ENCODE data around the gene OCA2.

OCA2 gene

DNA sequence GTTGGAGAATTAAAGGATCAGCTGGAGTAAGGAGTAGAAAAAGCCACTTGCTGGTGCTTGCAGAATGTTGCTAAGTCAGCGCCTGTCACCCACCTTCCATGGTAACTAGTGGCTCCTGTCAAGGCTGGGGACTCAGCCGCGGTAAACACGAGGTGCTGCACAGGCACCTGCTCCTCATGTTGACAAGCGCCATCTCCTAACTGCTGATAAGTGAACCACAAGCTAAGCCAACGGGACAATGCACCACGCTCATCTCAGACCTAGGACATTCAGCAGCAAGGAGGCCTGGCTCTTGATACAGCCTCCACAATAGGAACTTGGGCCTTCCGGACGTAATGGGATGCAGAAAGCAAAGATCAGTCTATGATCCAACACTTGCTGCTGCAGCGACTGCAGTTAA lies 264.4 kb downstream of the OCA2 start:
- no peak for DNase-seq

DNA sequence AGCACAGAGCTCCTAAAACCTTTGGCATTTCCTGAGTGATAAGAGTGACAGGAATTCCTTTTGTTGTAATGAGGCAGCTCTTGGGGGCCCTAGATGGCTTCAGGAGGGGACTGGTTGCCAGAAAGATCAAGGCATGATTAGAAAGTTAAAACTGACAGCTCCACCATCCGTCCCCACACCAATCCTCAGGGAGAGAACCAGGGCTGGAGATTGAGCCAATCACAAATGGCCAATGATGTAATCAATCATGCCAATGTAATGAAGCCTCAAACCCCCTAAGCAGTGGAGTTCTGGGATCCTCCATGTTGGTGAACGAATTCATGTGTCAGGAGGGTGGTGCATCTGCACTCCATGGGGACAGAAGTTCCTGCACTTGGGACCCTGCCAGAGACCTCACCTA lies 265.1 kb downstream of the OCA2 start:
- DNase-seq: no peak

DNA sequence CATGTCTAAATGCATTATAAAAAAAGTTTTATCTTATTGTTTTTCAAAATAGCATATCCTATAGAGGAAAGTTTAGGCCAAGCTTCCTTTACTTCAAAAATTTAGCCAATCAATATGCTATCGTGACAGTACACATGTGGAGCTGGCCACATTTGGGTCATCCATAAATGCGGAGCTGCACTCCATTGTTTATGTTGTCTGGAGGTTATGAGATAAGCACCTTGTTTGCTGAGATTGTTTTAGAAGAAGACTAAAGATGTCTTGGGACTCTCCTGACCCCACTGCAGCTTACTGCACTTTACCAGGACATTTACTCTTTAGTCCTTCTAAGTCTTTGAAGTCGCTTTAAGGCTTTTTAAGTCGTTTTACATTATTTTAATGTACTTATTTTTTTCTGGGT lies 265.9 kb downstream of the OCA2 start:
- DNase-seq: no peak

DNA sequence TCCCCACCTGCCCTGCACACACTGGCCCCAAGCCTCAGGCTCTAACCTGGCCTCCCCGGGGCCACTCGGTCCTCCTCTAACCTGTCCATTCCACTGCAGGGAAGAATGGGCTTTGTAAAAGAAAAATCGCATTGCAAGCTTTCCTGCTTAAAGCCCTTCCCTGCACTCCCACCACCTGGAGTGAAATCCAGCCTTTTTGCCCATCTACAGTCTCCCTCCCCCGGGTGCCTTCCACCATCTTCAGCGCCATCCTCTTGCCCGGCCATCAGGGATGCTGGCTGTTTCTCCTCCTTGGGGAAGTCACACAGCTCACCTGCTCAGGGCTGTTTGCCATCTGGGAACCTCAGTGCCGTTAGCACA lies 266.9 kb downstream of the OCA2 start:
- DNase-seq: no peak

DNA sequence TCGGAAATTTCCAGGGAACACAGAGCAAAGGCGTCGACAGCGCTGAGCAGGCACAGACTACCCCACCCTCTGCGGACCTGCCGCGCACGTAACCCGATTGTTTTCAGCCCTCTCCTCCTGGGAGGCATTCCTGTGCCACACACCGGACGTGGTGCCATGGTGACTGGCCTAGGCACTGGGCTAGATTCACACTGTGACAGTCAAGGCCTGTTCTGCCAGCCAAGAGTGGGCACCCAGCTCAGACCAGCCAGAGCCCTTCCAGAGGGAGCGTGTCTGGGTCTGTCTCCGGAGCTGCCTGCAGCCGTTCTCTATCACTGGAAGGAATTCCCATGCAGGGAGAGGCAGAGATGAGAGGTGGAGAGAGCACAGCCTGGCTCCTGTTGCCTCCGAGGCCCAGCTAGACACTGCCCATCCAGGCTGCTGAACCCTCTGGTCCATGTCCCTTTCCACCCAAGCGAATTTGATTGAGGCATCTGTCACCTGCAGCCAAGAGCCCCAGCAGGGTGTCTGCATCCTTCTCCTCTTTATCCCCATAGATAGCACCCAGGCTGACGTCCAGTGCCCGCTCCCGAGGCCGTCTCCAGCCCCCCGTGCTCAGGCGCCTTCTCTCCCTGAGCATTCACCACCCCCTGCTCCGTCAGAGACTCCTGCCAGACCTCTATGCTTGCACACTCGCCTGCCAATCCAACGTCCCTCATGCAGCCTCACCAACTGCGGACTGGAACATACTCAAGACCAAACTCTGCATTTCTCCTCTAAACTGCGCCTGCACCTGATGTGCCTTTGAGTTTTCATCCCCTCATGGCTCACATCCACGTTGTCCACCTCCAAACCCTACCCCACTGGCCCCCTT lies 267.5 kb downstream of the OCA2 start:
- DNase-seq: no peak

DNA sequence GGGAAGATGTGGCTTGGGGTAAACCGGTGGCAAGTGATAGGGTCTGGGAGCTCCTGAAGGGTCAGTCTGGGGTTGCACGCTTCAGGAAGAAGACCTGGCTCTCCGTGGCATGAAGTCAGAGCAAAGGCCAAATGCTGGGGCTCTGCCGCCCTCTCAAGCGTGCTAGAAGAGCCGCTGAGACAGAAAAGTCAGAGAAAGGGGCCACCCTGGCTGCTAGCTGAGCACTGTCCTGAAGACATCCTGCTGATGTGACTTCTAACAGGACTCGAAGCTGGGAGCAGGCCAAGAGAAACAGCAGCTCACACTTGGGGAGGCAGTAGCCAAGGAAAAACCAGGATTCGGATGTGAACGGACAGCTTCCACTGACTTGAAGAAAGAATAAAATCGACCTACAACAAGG lies 270.4 kb downstream of the OCA2 start:
- DNase-seq: no peak

DNA sequence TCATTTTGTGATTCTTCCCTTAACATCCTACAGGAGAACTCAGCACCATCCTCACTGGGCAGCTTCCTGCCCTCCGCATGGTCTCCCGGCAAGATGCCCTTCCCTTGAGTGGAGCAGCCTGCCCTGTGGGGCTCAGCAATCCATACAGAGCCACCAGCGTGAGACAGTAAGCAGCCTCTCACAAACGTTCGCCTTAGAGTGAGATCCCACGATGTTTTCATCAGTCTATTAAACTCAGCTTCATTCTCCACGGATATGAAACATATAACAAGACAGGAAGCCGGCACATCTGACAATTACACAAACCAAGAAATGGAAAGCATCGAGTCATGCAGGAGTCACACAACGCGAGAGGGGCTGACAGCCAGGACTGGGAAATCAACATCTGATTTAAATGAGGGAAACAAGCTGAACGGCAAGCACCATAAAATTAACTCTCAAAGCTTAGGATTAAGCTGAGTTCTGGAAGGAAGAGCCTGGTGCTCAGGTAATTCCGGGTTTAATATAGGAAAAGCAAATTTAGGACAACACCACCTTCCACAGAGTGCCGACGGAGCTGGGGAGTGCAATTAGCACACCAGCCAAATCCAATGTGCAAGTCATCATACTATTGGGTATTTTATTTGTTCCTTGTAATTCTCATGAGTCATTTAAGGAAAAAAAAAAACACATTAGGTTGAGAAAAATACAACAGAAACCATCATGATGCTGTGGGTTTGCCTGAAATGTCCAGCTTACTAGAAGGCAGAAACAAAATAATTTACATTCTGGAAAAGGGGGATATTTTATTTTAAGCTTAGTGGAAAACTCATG lies 272.0 kb downstream of the OCA2 start:
- no peak for DNase-seq

DNA sequence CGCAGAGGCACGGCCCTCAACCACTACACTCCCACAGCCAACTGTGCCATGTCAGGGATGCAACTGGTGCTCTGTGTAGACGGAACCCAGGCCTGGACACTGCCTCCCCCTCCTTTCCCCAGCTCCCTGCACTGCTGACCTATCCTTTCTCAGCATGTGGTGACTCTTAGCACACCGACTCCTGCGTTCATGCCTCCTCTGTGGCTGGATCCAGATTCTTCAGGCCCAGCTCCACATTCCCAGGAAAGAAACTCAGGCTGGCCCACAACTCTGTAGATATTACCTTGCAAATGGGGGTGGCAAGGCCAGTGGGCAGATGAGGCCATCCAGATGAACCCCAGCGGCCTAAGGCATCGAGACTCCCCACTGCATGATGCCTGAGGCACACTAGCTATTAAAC lies 272.7 kb downstream of the OCA2 start:
- DNase-seq: no peak

DNA sequence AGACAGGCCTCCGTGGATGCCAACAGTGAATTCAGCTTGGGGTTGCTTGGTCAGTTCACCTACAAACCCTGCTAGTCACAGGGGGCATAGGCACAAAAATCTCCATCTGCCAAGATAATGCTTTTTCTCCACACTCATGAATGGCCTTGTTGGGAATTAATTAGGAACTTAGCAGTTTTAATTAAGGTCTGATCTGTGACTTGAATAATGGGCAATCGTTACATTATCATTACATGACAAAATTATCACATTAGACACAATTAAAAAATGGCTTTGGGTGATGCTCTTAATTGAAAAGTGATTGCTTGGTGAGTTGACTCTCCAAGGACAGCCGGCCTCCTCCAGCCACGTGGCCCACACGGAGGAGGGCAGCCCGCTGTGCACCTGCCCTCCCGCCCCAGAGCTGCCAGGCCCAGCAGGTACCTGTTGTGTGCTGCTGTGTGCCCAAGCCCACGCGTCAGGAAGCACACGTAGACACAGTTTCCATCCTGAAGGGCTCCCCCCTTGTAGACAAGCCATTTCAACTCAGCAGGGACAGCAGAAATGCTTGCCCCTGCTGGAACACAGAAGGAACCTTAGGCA lies 274.2 kb downstream of the OCA2 start:
- DNase-seq: no peak

DNA sequence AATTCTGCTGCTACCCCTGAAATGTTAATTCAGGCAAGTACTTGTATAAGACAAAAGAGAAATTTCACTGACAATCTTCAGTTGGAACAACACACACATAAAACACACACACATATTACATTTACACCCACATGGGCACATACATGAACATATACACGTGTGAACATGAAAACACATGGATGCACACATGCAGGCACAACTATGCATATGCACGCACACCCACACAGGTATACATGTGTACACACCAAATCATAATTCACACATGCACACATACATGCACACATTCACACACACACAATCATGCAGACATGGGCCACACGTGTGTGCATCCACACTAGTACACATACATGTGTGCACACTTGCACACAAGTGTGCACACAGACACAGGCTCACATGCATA lies 277.8 kb downstream of the OCA2 start:
- no peak for DNase-seq

DNA sequence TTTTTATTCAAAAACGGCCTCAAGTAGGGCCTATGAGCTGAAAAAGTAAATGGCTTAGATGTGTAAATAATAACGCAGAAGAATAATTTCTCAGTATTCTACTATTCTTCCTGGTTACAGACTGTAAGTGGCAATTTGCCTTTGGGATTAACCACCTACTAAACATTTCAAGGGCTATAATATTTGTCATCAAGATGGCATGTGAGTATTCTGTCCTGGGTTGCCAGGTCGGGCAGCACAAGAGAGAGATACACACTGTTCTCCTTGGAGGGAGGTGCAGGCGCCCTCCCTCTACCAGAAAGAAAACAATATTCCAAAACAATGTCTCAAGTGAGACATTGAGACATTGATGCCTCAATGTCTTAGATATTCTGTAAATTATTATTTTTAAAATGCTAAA lies 278.4 kb downstream of the OCA2 start:
- no peak for DNase-seq

DNA sequence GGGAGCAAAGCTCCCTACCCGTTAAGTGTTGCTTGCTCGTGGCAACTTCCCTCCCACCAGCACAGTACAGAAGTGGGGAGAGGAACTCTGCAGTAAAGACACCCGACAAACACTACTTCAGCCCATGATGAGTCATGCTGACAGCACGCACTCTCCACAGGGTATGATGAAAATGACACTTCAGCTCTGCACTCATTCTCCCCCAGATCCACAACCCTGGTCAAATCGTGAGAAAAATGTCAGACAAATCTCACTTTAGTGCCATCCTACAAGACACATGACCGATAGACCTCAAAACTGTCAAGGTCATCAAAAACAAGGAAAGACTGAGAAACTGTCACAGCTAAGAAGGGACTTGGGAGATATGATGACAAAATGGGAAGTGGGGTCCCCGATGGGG lies 278.9 kb downstream of the OCA2 start:
- DNase-seq: no peak

DNA sequence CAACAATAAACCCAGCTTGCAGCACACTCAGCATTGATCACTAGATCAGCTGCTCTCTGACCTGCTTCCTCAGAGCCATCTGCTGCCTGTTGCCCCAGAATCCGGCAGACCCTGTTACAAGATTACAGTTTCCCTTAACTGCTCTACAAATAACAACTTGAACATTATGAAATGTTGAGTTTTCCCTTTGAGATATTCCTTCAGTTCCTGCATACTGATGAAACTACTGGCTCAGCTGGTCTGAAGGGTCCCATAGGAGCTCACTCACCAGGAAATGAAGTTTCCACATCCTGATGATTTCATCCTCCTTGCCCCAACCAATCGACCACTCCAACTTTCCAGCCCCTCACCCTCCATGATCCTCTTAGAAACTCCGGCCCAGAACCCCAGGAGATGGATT lies 281.9 kb downstream of the OCA2 start:
- no peak for DNase-seq

DNA sequence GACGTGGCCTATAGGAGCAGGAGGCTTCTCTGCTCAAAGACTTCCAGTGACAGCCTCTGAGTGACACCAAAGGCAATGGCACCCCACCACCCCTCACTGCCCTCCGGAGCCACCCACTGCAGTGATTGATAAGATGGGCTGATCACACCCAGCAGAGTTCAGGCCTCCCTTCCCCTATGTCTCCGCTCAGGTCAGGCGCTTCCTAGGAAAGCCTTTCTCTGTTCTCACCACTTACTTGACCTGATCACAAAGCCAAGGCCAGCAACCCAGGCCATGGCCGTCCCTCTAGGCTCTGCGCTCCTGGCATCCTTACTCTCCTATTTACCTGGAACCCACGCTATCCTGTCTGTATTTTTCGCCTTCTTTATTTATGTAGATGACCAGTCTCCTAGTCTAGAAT lies 282.3 kb downstream of the OCA2 start:
- DNase-seq: no peak

DNA sequence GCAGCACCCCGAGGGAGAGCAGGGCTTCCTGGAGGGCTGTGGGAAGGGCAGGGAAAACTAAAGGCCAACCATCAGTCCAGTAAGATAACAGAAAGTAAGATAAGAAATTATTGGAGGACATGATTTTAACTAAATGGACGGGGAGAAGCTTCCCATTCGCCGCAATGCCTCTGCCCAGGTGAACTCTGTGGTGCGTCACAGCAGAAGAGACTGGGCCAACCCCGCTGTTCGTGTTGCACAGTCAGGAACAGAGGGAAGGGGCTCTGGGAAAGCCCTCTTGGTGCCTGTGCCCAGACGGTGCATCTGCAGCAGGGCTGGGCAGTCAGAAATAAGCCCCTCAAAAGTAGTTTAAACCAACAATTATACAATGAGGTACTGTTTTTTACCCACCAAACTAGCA lies 284.1 kb downstream of the OCA2 start:
- DNase-seq: no peak

DNA sequence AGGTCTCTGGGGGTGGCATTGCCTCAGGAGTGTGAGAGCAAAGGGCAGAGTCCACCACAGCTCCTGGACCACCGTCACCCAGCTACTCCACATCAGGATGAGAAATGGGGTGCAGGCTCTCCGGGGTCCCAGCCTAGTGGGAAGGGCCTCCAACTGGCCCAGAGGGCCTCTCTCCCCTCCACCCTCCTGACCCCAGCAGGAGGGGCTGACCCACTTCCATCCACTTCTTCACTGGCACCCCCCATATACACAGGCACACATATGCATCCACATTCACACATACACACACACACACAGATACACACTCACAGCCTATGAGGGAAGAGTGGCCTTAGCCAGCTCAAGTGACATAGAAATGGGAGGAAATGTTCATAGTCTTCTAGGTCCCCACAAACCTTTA lies 286.0 kb downstream of the OCA2 start:
- no peak for DNase-seq

DNA sequence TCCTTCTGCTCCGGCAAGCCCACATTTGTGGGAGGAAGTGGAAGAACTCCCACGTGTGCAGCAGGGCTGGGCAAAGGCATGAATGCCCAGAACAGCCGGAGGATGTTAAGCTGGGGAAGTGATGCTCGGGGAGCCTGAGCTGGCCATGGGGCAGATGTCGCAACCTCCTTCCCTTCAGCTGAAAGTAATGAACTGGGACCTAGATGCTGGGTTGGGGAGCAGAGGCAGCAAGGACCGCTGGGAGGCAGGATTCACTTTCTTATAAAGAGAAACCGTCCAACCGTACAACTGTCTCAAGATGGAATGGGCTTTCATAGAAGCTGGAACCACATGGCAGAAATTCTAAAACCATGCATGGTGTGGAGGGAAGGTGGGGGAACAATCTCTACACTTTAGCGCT lies 290.9 kb downstream of the OCA2 start:
- no peak for DNase-seq

DNA sequence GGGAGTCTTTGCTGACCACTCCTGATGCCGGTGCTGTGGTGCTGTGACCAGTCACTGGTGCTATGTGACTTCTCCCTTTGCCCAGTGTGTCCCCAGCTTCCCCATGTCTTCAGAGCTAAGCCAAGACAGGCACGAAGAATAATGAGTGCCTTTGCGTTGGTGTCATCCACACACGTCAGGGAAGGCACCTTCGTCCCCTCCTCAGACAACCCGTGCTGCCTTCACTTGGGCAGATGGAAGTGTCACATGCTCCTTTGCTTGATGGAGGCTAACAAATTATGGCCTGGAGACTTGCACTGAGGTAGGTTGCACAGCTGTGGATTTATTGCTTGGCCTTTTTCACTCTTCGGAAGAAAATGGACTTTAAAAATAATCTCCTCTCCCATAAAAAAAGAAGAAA lies 291.8 kb downstream of the OCA2 start:
- no peak for DNase-seq

DNA sequence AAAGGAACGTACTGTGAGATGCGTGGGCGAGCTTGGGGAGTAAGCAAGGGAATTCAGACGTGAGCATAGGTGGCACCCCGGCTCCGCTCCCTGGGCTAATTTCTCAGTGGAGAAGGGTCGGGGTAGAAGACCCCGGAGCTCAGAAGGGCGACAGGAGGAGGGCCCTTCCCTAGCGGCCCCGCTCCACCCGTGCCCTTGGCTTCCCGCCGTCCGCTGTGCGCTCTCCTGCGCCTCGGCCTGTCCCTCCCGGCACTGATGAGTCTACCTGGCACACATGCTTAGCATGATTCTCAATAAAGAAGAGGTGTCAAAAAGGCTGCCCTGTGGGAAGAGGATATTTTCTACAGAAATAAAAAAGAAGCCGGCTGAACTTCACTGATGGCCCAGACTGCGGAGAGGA lies 292.7 kb downstream of the OCA2 start:
- no peak for DNase-seq

DNA sequence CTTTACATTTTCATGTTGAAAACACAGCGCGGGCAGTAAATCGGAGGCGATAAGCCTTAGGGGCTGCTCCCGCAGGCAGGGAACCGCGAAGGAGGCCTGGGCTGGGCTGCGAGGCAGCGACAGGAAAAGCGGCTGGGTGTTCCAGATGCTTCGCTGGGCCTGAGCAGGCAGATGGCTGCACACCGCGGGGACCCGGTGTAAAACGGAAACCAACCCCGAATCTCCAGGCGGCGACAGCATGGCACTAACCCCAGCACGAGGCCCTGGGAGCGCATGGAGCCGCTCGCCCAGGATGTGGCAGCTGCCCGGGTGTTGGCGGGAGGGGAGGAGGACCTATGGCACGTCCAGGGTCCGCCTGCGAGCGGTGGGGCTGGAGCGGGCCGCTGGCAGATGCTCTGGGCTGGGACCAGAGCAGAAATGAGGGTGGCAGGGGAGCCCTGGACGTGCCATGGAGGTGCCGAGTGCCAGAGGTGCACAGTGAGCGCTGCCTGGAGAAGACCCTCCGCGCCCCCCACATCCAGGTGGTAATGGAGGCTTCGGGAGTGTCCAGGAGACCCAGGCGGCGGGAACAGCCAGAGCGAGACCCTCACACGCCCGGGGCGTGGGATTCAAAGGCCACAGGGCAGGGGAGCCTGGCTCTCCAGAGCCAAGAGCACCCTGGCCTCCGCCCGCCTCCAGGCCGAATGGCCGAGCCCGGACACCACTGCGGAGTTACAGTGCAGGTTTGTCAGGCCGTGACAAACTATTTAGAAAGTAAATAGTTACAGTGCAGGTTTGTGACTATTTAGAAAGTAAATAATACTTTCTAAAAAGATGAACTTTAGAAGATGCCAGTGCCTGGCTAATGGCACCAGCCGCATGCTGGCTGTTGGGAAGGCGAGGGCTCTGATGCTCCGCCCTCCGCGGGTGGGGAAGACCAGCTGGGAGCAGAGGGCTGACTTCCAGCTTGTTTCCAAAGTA lies 293.6 kb downstream of the OCA2 start:
- DNase-seq: no peak

DNA sequence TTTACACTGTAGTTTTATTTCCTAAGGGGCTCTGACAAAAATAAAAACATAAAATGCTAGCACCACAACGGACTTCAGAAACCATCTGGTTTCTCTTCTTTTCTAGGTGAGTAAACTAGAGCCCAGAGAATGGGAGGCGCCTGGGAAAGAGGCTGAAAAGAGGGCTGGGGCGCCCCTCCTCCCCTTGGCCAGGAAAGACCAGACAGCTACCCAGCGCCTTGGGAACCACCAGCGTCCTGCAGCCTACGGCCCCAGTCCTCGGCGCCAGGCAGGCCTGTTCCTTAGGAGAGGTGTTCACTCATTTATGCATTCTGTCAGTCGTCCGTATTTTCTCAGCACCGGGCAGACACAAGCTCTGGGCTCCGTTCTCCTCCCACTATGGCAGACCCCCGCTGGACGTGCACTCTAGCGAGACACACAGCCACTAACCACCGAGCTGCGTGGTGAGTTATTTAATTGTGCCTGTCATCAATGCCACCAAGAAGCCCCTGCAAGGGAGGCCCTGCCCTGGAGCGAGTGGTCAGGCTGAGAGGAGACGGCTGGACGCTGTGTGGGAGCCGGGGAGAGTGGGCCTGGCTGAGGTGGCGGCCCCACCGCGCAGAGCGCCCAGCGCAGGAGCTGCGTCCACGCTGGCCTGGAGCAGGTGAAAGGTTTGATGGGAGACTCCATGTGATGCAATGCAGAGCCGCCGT lies 294.4 kb downstream of the OCA2 start:
- no peak for DNase-seq

DNA sequence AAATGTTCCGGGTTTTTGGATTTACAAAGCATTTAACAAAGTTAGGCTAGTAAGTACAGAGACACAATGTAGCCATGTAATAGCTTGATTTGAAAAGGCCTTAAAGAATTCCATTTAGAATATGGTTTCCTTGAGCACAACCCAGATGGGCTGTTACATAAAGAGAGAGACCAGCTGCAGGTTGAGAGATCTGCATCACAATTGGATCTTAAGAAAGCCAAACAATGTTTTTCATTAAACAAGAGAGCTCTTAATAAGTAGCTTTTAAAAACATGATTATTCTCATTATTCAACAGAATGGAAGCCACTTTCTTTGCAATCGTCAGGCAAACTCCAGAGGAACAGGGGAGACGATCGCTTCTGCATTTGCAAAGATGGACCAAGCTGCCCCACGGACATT lies 300.3 kb downstream of the OCA2 start:
- no peak for DNase-seq
